CD4-positive, alpha-beta T cell treated with Interleukin-17A for 1 hour (primary cell): ENCODE data around the gene ST14.
"Not testable (repeated sequence)": the region's sequence is repeated elsewhere in the genome, so short reads cannot be mapped to it uniquely, and the experiment has no call there.

ENCODE experiments used
- DNase-seq: peaks from one replicate; pipeline ENCODE4 v3.0.0-alpha.2; 2020

Gene ST14

GRCh38 chr11:130243816-130244215 lies 84.2 kb downstream of the ST14 start:
- DNase-seq = peak; percentile 25

GRCh38 chr11:130244848-130245247 lies 85.3 kb downstream of the ST14 start:
- DNase-seq = no peak

- not testable (repeated sequence) for DNase-seq
These were observed 85.8 kb downstream of the ST14 start for GRCh38 chr11:130245375-130245774.

- no peak for DNase-seq
These were observed 86.7 kb downstream of the ST14 start for GRCh38 chr11:130246270-130246669.

- no peak for DNase-seq
These were observed 87.2 kb downstream of the ST14 start for GRCh38 chr11:130246738-130247137.

- DNase-seq = no peak
These were observed 87.7 kb downstream of the ST14 start for GRCh38 chr11:130247319-130247718.

GRCh38 chr11:130249371-130249770 lies 89.8 kb downstream of the ST14 start:
- no peak for DNase-seq

- DNase-seq = not testable (repeated sequence)
These were observed 90.3 kb downstream of the ST14 start for GRCh38 chr11:130249929-130250328.

- DNase-seq = not testable (repeated sequence)
These were observed 92.2 kb downstream of the ST14 start for GRCh38 chr11:130251763-130252162.
